ENCODE results near the gene S100A3.

GRCh38 chr1:153568367-153569099 is 19.5 kb upstream of the S100A3 start:
- no peak for TF ChIP-seq USF2 (IDR thresholded peaks at IDR 0.05; ENCODE audit: low read length)
- no peak for TF ChIP-seq CEBPB (IDR thresholded peaks at IDR 0.05; ENCODE audit: low read depth, low read length)
- no peak for TF ChIP-seq EZH2 (IDR thresholded peaks at IDR 0.05; ENCODE audit: low read depth, low read length, severe bottlenecking)
- peak; percentile 85 for TF ChIP-seq CREB1 (IDR thresholded peaks at IDR 0.05)
- TF ChIP-seq TBP (IDR thresholded peaks at IDR 0.05; ENCODE audit: low read depth, low read length) = peak; percentile 73
- TF ChIP-seq YY1 (IDR thresholded peaks at IDR 0.05; ENCODE audit: low read depth, low read length) = peak; percentile 42
- TF ChIP-seq POLR2A (IDR thresholded peaks at IDR 0.05; ENCODE audit: control extremely low read depth in 1 of 2, low read depth in 2 of 2, low read length in 2 of 2) = 0 out of 3 replicates have a peak, but pooled peaks of 1 of the 2 experiments have one; percentile 31
- peak; percentile 92 to 98 (median 97) for TF ChIP-seq CTCF (IDR thresholded peaks at IDR 0.05; ENCODE audit: control extremely low read depth in 1 of 3, insufficient read depth in 1 of 3, low read depth in 1 of 3, low read length in 3 of 3)
- TF ChIP-seq NANOG (IDR thresholded peaks at IDR 0.05; ENCODE audit: insufficient read depth, low read depth, low read length, poor library complexity, severe bottlenecking) = no peak
- no peak for TF ChIP-seq BCL11A (IDR thresholded peaks at IDR 0.05; ENCODE audit: low read depth in 2 of 2, low read length in 2 of 2)

All from H1 (cell line).